Stimulated activated CD4-positive, alpha-beta T cell treated with anti-CD3 and anti-CD28 coated beads, Interleukin-1b, Interleukin-23, amount 100 ng/mL, for 4 hours (primary cell): ENCODE results near the gene PDS5A.
"Not testable (repeated sequence)": the region's sequence is repeated elsewhere in the genome, so short reads cannot be mapped to it uniquely, and the experiment has no call there.

ENCODE experiments used
- DNase-seq, 2 donors: peaks; one replicate each; pipeline ENCODE4 v3.0.0-alpha.2; 2020; ENCODE audit warnings: low read depth in 2 of 2

PDS5A gene

GRCh38 chr4:39908284-39908683 lies 69.4 kb downstream of the PDS5A start:
- DNase-seq = no peak

- no peak for DNase-seq
These were observed 72.1 kb downstream of the PDS5A start for GRCh38 chr4:39905656-39906055.

GRCh38 chr4:39905019-39905418 lies 72.7 kb downstream of the PDS5A start:
- DNase-seq = not testable (repeated sequence)

- DNase-seq = no peak
These were observed 76.7 kb downstream of the PDS5A start for GRCh38 chr4:39900966-39901365.

GRCh38 chr4:39899291-39899690 lies 78.4 kb downstream of the PDS5A start:
- no peak for DNase-seq

- DNase-seq = no peak
These were observed 79.7 kb downstream of the PDS5A start for GRCh38 chr4:39898015-39898414.

- no peak for DNase-seq
These were observed 84.0 kb downstream of the PDS5A start for GRCh38 chr4:39893693-39894072.

- no peak for DNase-seq
These were observed 84.6 kb downstream of the PDS5A start for GRCh38 chr4:39892988-39893692.

- DNase-seq = no peak
These were observed 88.5 kb downstream of the PDS5A start for GRCh38 chr4:39889226-39889625.

- no peak for DNase-seq
These were observed 89.2 kb downstream of the PDS5A start for GRCh38 chr4:39888541-39888940.

- DNase-seq = no peak
These were observed 94.1 kb downstream of the PDS5A start for GRCh38 chr4:39883646-39884045.

- no peak for DNase-seq
These were observed 95.9 kb downstream of the PDS5A start for GRCh38 chr4:39881789-39882188.

- DNase-seq = no peak
These were observed 99.7 kb downstream of the PDS5A start for GRCh38 chr4:39877971-39878370.

GRCh38 chr4:39873823-39874222 lies 103.9 kb downstream of the PDS5A start:
- no peak for DNase-seq

- no peak for DNase-seq
These were observed 112.4 kb downstream of the PDS5A start for GRCh38 chr4:39865280-39865679.

- DNase-seq = no peak
These were observed 113.3 kb downstream of the PDS5A start for GRCh38 chr4:39864391-39864790.

- DNase-seq = no peak
These were observed 116.9 kb downstream of the PDS5A start for GRCh38 chr4:39860804-39861203.

- no peak for DNase-seq
These were observed 121.7 kb downstream of the PDS5A start for GRCh38 chr4:39855909-39856512.

GRCh38 chr4:39852636-39853035 lies 125.1 kb downstream of the PDS5A start:
- DNase-seq = no peak

- DNase-seq = no peak
These were observed 127.0 kb downstream of the PDS5A start for GRCh38 chr4:39850727-39851126.

- DNase-seq = no peak
These were observed 131.0 kb downstream of the PDS5A start for GRCh38 chr4:39846705-39847104.

GRCh38 chr4:39846120-39846519 lies 131.6 kb downstream of the PDS5A start:
- DNase-seq = no peak

- no peak for DNase-seq
These were observed 135.8 kb downstream of the PDS5A start for GRCh38 chr4:39841894-39842293.

- not testable (repeated sequence) for DNase-seq
These were observed 137.2 kb downstream of the PDS5A start for GRCh38 chr4:39840516-39840915.
